ENCODE results near the gene CHMP5.
A peak's percentile ranks its signal among the peaks of the same experiment; 100 is the strongest.

Gene CHMP5

GRCh38 chr9:33290247-33291030, 25.6 kb downstream of the CHMP5 start, which contains the start of gene NFX1:
Gene NFX1 (plus strand): TSS chr9:33290516. CDS start chr9:33290573, 57 bp downstream.
- peak; percentile 98 for DNase-seq (ENCODE audit: extremely low read depth, low read depth)
- TF ChIP-seq, protein P1, sequence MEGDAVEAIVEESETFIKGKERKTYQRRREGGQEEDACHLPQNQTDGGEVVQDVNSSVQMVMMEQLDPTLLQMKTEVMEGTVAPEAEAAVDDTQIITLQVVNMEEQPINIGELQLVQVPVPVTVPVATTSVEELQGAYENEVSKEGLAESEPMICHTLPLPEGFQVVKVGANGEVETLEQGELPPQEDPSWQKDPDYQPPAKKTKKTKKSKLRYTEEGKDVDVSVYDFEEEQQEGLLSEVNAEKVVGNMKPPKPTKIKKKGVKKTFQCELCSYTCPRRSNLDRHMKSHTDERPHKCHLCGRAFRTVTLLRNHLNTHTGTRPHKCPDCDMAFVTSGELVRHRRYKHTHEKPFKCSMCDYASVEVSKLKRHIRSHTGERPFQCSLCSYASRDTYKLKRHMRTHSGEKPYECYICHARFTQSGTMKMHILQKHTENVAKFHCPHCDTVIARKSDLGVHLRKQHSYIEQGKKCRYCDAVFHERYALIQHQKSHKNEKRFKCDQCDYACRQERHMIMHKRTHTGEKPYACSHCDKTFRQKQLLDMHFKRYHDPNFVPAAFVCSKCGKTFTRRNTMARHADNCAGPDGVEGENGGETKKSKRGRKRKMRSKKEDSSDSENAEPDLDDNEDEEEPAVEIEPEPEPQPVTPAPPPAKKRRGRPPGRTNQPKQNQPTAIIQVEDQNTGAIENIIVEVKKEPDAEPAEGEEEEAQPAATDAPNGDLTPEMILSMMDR (IDR thresholded peaks at IDR 0.05; ENCODE audit: low read depth, low read length): no peak

DNA sequence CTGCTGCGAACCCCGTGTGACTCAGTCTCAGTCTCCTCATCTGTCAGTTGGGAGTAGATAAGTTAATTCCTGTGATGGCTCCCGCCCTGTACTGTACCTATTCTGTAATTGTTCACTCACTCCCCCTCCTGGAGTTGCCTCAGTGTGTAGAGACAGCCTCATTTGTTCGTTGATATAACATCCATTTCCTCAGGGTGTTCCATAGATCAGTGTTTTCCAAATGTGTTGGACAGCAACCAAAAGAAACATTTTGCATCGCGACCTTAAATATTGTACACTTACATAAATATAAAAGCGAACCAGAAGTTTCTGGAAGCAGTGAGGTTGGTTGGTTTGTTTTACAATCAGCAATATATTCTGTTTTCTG, 26.2 kb downstream of the CHMP5 start:
- no peak for DNase-seq (ENCODE audit: extremely low read depth, low read depth)
- TF ChIP-seq, protein P1 (IDR thresholded peaks at IDR 0.05; ENCODE audit: low read depth, low read length): no peak

GRCh38 chr9:33291901-33292300, 27.1 kb downstream of the CHMP5 start:
- TF ChIP-seq, protein P1 (IDR thresholded peaks at IDR 0.05; ENCODE audit: low read depth, low read length): no peak

GRCh38 chr9:33293782-33294181, 28.9 kb downstream of the CHMP5 start:
- TF ChIP-seq, protein P1 (IDR thresholded peaks at IDR 0.05; ENCODE audit: low read depth, low read length): no peak
- DNase-seq (ENCODE audit: extremely low read depth, low read depth): no peak

More at GRCh38 chr9:33291901-33292300, 27.1 kb downstream of the CHMP5 start:
- no peak for DNase-seq (ENCODE audit: extremely low read depth, low read depth)

GRCh38 chr9:33294670-33295432, 30.0 kb downstream of the CHMP5 start:
- DNase-seq (ENCODE audit: extremely low read depth, low read depth): no peak
- TF ChIP-seq, protein P1 (IDR thresholded peaks at IDR 0.05; ENCODE audit: low read depth, low read length): no peak

- no peak for DNase-seq (ENCODE audit: extremely low read depth, low read depth)
These were observed 30.7 kb downstream of the CHMP5 start for GRCh38 chr9:33295571-33295970.

More at GRCh38 chr9:33295571-33295970, 30.7 kb downstream of the CHMP5 start:
- TF ChIP-seq, protein P1 (IDR thresholded peaks at IDR 0.05; ENCODE audit: low read depth, low read length): no peak
